ENCODE data around the gene ANKS1B. TPM values are rescaled to one million over a fixed set of nuclear protein-coding genes. Genes with fewer than 3 reads are reported as not detected.

The ANKS1B gene
- total RNA-seq, 1 donor from 2014 or later, result 2.4 TPM

GRCh38 chr12:99957866-99958466, 26.8 kb downstream of the ANKS1B start:
- FAIRE-seq, result no peak
- no peaks in the 10 kb centered on the region for H3K9me3 Mint-ChIP-seq (ENCODE audit: unreplicated experiment)

GRCh38 chr12:99954724-99955123, 30.0 kb downstream of the ANKS1B start:
- FAIRE-seq (no peak), DNase-seq (ENCODE audit: low read depth) (no peak)
- H3K4me3 Mint-ChIP-seq (ENCODE audit: unreplicated experiment), result no peak overlapping the region
- no peaks in the 10 kb centered on the region for H3K9me3 ChIP-seq (ENCODE audit: insufficient read depth, low read depth, low read length)
- no peak overlapping the region for H2AFZ ChIP-seq (ENCODE audit: low read depth, low read length)
- H3K27me3 Mint-ChIP-seq (ENCODE audit: low read depth, unreplicated experiment), result no peaks in the 10 kb centered on the region
- no peaks in the 10 kb centered on the region for H3K9me3 Mint-ChIP-seq (ENCODE audit: unreplicated experiment)
- no peaks in the 10 kb centered on the region for H4K20me1 ChIP-seq (ENCODE audit: insufficient read depth, low read length)
- no peaks in the 10 kb centered on the region for H3K4me1 ChIP-seq (ENCODE audit: insufficient read depth, low read length)
- no peak overlapping the region for H3K4me3 ChIP-seq (ENCODE audit: insufficient read depth, low read depth, low read length)
- H3K4me2 ChIP-seq (ENCODE audit: low read length), result no peak overlapping the region
- H3K36me3 ChIP-seq (ENCODE audit: insufficient read depth, low read length), result no peaks in the 10 kb centered on the region
- H3K36me3 Mint-ChIP-seq (ENCODE audit: low read depth, unreplicated experiment), result no peaks in the 10 kb centered on the region
- no peak overlapping the region for H3K9ac ChIP-seq (ENCODE audit: low read length)
- no peak overlapping the region for H3K27ac ChIP-seq (ENCODE audit: low read depth, low read length)
- no peaks in the 10 kb centered on the region for H3K4me1 Mint-ChIP-seq (ENCODE audit: low read depth, unreplicated experiment)
- TF ChIP-seq EZH2 (IDR thresholded peaks at IDR 0.05; ENCODE audit: insufficient read depth, low read length) (no peak), CTCF (IDR thresholded peaks at IDR 0.05; ENCODE audit: insufficient read depth, low read depth, low read length) (no peak)
- H3K27me3 ChIP-seq (ENCODE audit: insufficient read depth, low read length), result no peaks in the 10 kb centered on the region
- no peak overlapping the region for H3K27ac Mint-ChIP-seq (ENCODE audit: unreplicated experiment)
- H3K79me2 ChIP-seq (ENCODE audit: insufficient read depth, low read length), result no peaks in the 10 kb centered on the region

More at GRCh38 chr12:99957866-99958466, 26.8 kb downstream of the ANKS1B start:
- H3K9me3 ChIP-seq (ENCODE audit: insufficient read depth, low read depth, low read length), result no peaks in the 10 kb centered on the region
- DNase-seq (ENCODE audit: low read depth), result no peak
- no peaks in the 10 kb centered on the region for H3K36me3 Mint-ChIP-seq (ENCODE audit: low read depth, unreplicated experiment)
- no peak overlapping the region for H3K9ac ChIP-seq (ENCODE audit: low read length)
- no peaks in the 10 kb centered on the region for H3K27me3 Mint-ChIP-seq (ENCODE audit: low read depth, unreplicated experiment)
- no peak overlapping the region for H3K4me3 Mint-ChIP-seq (ENCODE audit: unreplicated experiment)
- H3K4me1 Mint-ChIP-seq (ENCODE audit: low read depth, unreplicated experiment), result no peaks in the 10 kb centered on the region
- H3K27ac Mint-ChIP-seq (ENCODE audit: unreplicated experiment), result no peak overlapping the region
- H3K4me3 ChIP-seq (ENCODE audit: insufficient read depth, low read depth, low read length), result no peak overlapping the region
- no peak overlapping the region for H3K27ac ChIP-seq (ENCODE audit: low read depth, low read length)
- H3K36me3 ChIP-seq (ENCODE audit: insufficient read depth, low read length), result no peaks in the 10 kb centered on the region
- H3K79me2 ChIP-seq (ENCODE audit: insufficient read depth, low read length), result no peaks in the 10 kb centered on the region
- H3K27me3 ChIP-seq (ENCODE audit: insufficient read depth, low read length), result no peaks in the 10 kb centered on the region
- no peaks in the 10 kb centered on the region for H3K4me1 ChIP-seq (ENCODE audit: insufficient read depth, low read length)
- no peaks in the 10 kb centered on the region for H4K20me1 ChIP-seq (ENCODE audit: insufficient read depth, low read length)
- TF ChIP-seq CTCF (IDR thresholded peaks at IDR 0.05; ENCODE audit: insufficient read depth, low read depth, low read length) (no peak), EZH2 (IDR thresholded peaks at IDR 0.05; ENCODE audit: insufficient read depth, low read length) (no peak)
- H2AFZ ChIP-seq (ENCODE audit: low read depth, low read length), result no peak overlapping the region
- H3K4me2 ChIP-seq (ENCODE audit: low read length), result no peak overlapping the region

- no peak overlapping the region for H3K27ac ChIP-seq (ENCODE audit: low read depth, low read length)
- Mint-ChIP-seq H3K4me3 (ENCODE audit: unreplicated experiment) (no peak overlapping the region), H3K4me1 (ENCODE audit: low read depth, unreplicated experiment) (no peaks in the 10 kb centered on the region), H3K27ac (ENCODE audit: unreplicated experiment) (no peak overlapping the region), H3K9me3 (ENCODE audit: unreplicated experiment) (no peaks in the 10 kb centered on the region), H3K36me3 (ENCODE audit: low read depth, unreplicated experiment) (no peaks in the 10 kb centered on the region), H3K27me3 (ENCODE audit: low read depth, unreplicated experiment) (peaks cover 2% of the 10 kb centered on the region)
- TF ChIP-seq CTCF (IDR thresholded peaks at IDR 0.05; ENCODE audit: insufficient read depth, low read depth, low read length) (no peak), EZH2 (IDR thresholded peaks at IDR 0.05; ENCODE audit: insufficient read depth, low read length) (no peak)
- H3K27me3 ChIP-seq (ENCODE audit: insufficient read depth, low read length), result no peaks in the 10 kb centered on the region
- no peaks in the 10 kb centered on the region for H3K4me1 ChIP-seq (ENCODE audit: insufficient read depth, low read length)
- no peak overlapping the region for H3K4me2 ChIP-seq (ENCODE audit: low read length)
- FAIRE-seq (no peak), DNase-seq (ENCODE audit: low read depth) (no peak)
- H4K20me1 ChIP-seq (ENCODE audit: insufficient read depth, low read length), result no peaks in the 10 kb centered on the region
- no peak overlapping the region for H3K9ac ChIP-seq (ENCODE audit: low read length)
- H3K9me3 ChIP-seq (ENCODE audit: insufficient read depth, low read depth, low read length), result no peaks in the 10 kb centered on the region
- H3K4me3 ChIP-seq (ENCODE audit: insufficient read depth, low read depth, low read length), result no peak overlapping the region
- H2AFZ ChIP-seq (ENCODE audit: low read depth, low read length), result no peak overlapping the region
- no peaks in the 10 kb centered on the region for H3K36me3 ChIP-seq (ENCODE audit: insufficient read depth, low read length)
- H3K79me2 ChIP-seq (ENCODE audit: insufficient read depth, low read length), result no peaks in the 10 kb centered on the region
Measured at GRCh38 chr12:99948370-99948769, 36.4 kb downstream of the ANKS1B start.
